Stimulated activated CD4-positive, alpha-beta T cell treated with anti-CD3 and anti-CD28 coated beads, Interleukin-4, amount 100 ng/mL, for 24 hours (primary cell): ENCODE data around the gene ZMAT5.

Experiments
- DNase-seq: peaks from one replicate; pipeline ENCODE4 v3.0.0-alpha.2; 2020

Gene ZMAT5

GRCh38 chr22:29751669-29752068 is 15.1 kb downstream of the ZMAT5 start:
- DNase-seq: no peak

GRCh38 chr22:29750559-29751538 is 16.0 kb downstream of the ZMAT5 start:
- DNase-seq: peak; percentile 9

GRCh38 chr22:29750029-29750428 is 16.8 kb downstream of the ZMAT5 start:
- DNase-seq: no peak

- no peak for DNase-seq
Observed at GRCh38 chr22:29748248-29748893, 18.4 kb downstream of the ZMAT5 start.

GRCh38 chr22:29747832-29748231 is 19.0 kb downstream of the ZMAT5 start:
- no peak for DNase-seq

- DNase-seq: no peak
Observed at GRCh38 chr22:29744902-29745301, 21.9 kb downstream of the ZMAT5 start.

GRCh38 chr22:29742326-29742725 is 24.5 kb downstream of the ZMAT5 start:
- no peak for DNase-seq

GRCh38 chr22:29741926-29742325 is 24.9 kb downstream of the ZMAT5 start:
- DNase-seq: no peak

GRCh38 chr22:29740216-29740615 is 26.6 kb downstream of the ZMAT5 start:
- DNase-seq: no peak

- DNase-seq: no peak
Observed at GRCh38 chr22:29739346-29739875, 27.4 kb downstream of the ZMAT5 start.

GRCh38 chr22:29738118-29738815 is 28.5 kb downstream of the ZMAT5 start:
- DNase-seq: no peak

GRCh38 chr22:29737251-29738117 is 29.3 kb downstream of the ZMAT5 start:
- no peak for DNase-seq

GRCh38 chr22:29735416-29735815 is 31.4 kb downstream of the ZMAT5 start:
- DNase-seq: no peak

- DNase-seq: no peak
Observed at GRCh38 chr22:29734838-29735237, 32.0 kb downstream of the ZMAT5 start.

- DNase-seq: no peak
Observed at GRCh38 chr22:29734406-29734805, 32.4 kb downstream of the ZMAT5 start.

- DNase-seq: no peak
Observed at GRCh38 chr22:29733362-29734201, 33.2 kb downstream of the ZMAT5 start.

- no peak for DNase-seq
Observed at GRCh38 chr22:29732883-29733282, 33.9 kb downstream of the ZMAT5 start.

- no peak for DNase-seq
Observed at GRCh38 chr22:29731058-29731850, 35.6 kb downstream of the ZMAT5 start.

- DNase-seq: no peak
Observed at GRCh38 chr22:29729161-29729560, 37.6 kb downstream of the ZMAT5 start.

- no peak for DNase-seq
Observed at GRCh38 chr22:29727131-29727523, 39.7 kb downstream of the ZMAT5 start.
